Measurements from ENCODE around the gene SLC44A2. TPM values are rescaled to one million over a fixed set of nuclear protein-coding genes. Genes with fewer than 3 reads are reported as not detected.

SLC44A2 gene
- total and polyA plus RNA-seq, 2 donors (not counting 1 experiment from before 2014, with no cell fraction given): 91.3 to 173 TPM

GRCh38 chr19:10625762-10626138, 397 bp downstream of the SLC44A2 start:
- H2AFZ ChIP-seq (ENCODE audit: low read length): no peak overlapping the region
- peaks cover 5% of the 10 kb centered on the region for H3K36me3 ChIP-seq (ENCODE audit: control insufficient read depth, insufficient read depth, low read length)
- peaks cover 5% of the 10 kb centered on the region for H3K79me2 ChIP-seq (ENCODE audit: control insufficient read depth, insufficient read depth, low read length)
- H3K27me3 ChIP-seq (ENCODE audit: control insufficient read depth, insufficient read depth, low read length): no peaks in the 10 kb centered on the region
- H3K4me2 ChIP-seq (ENCODE audit: extremely low read depth, insufficient read depth, low read length): peak overlapping the region; percentile 91
- H4K20me1 ChIP-seq (ENCODE audit: control insufficient read depth, extremely low read depth, insufficient read depth, low read length): no peaks in the 10 kb centered on the region
- H3K9ac ChIP-seq (ENCODE audit: insufficient read depth, low read length): peak overlapping the region; percentile 67
- H3K9me3 ChIP-seq (ENCODE audit: control insufficient read depth, insufficient read depth, low read depth, low read length): no peaks in the 10 kb centered on the region
- TF ChIP-seq EZH2 (IDR thresholded peaks at IDR 0.05; ENCODE audit: low read length, missing control alignments) (no peak), CTCF (conservative IDR thresholded peaks at IDR 0.05 in 1 of 2, IDR thresholded peaks at IDR 0.05 in 1 of 2; ENCODE audit: low read depth in 1 of 2, low read length in 2 of 2) (no peak)
- H3K4me1 ChIP-seq (ENCODE audit: control insufficient read depth, extremely low read depth, insufficient read depth, low read length): peaks cover 7% of the 10 kb centered on the region
- peak overlapping the region; percentile 51 for H3K27ac ChIP-seq (ENCODE audit: insufficient read depth, low read length)
- no peak for DNase-seq (ENCODE audit: low read depth in 2 of 2)
- H3K4me3 ChIP-seq (replicated peaks in 1 of 4; ENCODE audit: control extremely low read depth in 1 of 4, insufficient read depth in 1 of 4, low read depth in 3 of 4, low read length in 4 of 4): peak overlapping the region; percentile 35 to 68 (median 44)

GRCh38 chr19:10631874-10632273, 6.5 kb downstream of the SLC44A2 start:
- H3K36me3 ChIP-seq (ENCODE audit: control insufficient read depth, insufficient read depth, low read length): peaks cover 22% of the 10 kb centered on the region

GRCh38 chr19:10634430-10634829, 9.1 kb downstream of the SLC44A2 start:
- H3K9me3 ChIP-seq (ENCODE audit: control insufficient read depth, insufficient read depth, low read depth, low read length): no peaks in the 10 kb centered on the region
- peaks cover 26% of the 10 kb centered on the region for H3K36me3 ChIP-seq (ENCODE audit: control insufficient read depth, insufficient read depth, low read length)
- TF ChIP-seq CTCF (conservative IDR thresholded peaks at IDR 0.05 in 1 of 2, IDR thresholded peaks at IDR 0.05 in 1 of 2; ENCODE audit: low read depth in 1 of 2, low read length in 2 of 2): no peak
- TF ChIP-seq EZH2 (IDR thresholded peaks at IDR 0.05; ENCODE audit: low read length, missing control alignments): no peak
- H4K20me1 ChIP-seq (ENCODE audit: control insufficient read depth, extremely low read depth, insufficient read depth, low read length): no peaks in the 10 kb centered on the region
- no peak overlapping the region for H2AFZ ChIP-seq (ENCODE audit: low read length)
- no peak overlapping the region for H3K4me2 ChIP-seq (ENCODE audit: extremely low read depth, insufficient read depth, low read length)
- DNase-seq (ENCODE audit: low read depth in 2 of 2): no peak
- H3K27ac ChIP-seq (ENCODE audit: insufficient read depth, low read length): no peak overlapping the region
- H3K4me1 ChIP-seq (ENCODE audit: control insufficient read depth, extremely low read depth, insufficient read depth, low read length): no peaks in the 10 kb centered on the region
- no peak overlapping the region for H3K4me3 ChIP-seq (replicated peaks in 1 of 4; ENCODE audit: control extremely low read depth in 1 of 4, insufficient read depth in 1 of 4, low read depth in 3 of 4, low read length in 4 of 4)
- no peaks in the 10 kb centered on the region for H3K79me2 ChIP-seq (ENCODE audit: control insufficient read depth, insufficient read depth, low read length)
- H3K27me3 ChIP-seq (ENCODE audit: control insufficient read depth, insufficient read depth, low read length): no peaks in the 10 kb centered on the region
- H3K9ac ChIP-seq (ENCODE audit: insufficient read depth, low read length): no peak overlapping the region

More at GRCh38 chr19:10631874-10632273, 6.5 kb downstream of the SLC44A2 start:
- H3K9ac ChIP-seq (ENCODE audit: insufficient read depth, low read length): no peak overlapping the region
- H4K20me1 ChIP-seq (ENCODE audit: control insufficient read depth, extremely low read depth, insufficient read depth, low read length): no peaks in the 10 kb centered on the region
- no peaks in the 10 kb centered on the region for H3K9me3 ChIP-seq (ENCODE audit: control insufficient read depth, insufficient read depth, low read depth, low read length)
- H3K27ac ChIP-seq (ENCODE audit: insufficient read depth, low read length): no peak overlapping the region
- no peak overlapping the region for H3K4me3 ChIP-seq (replicated peaks in 1 of 4; ENCODE audit: control extremely low read depth in 1 of 4, insufficient read depth in 1 of 4, low read depth in 3 of 4, low read length in 4 of 4)
- no peak overlapping the region for H3K4me2 ChIP-seq (ENCODE audit: extremely low read depth, insufficient read depth, low read length)
- H3K4me1 ChIP-seq (ENCODE audit: control insufficient read depth, extremely low read depth, insufficient read depth, low read length): no peaks in the 10 kb centered on the region
- no peaks in the 10 kb centered on the region for H3K79me2 ChIP-seq (ENCODE audit: control insufficient read depth, insufficient read depth, low read length)
- H2AFZ ChIP-seq (ENCODE audit: low read length): no peak overlapping the region
- H3K27me3 ChIP-seq (ENCODE audit: control insufficient read depth, insufficient read depth, low read length): no peaks in the 10 kb centered on the region
- no peak for DNase-seq (ENCODE audit: low read depth in 2 of 2)
- TF ChIP-seq EZH2 (IDR thresholded peaks at IDR 0.05; ENCODE audit: low read length, missing control alignments) (no peak), CTCF (conservative IDR thresholded peaks at IDR 0.05 in 1 of 2, IDR thresholded peaks at IDR 0.05 in 1 of 2; ENCODE audit: low read depth in 1 of 2, low read length in 2 of 2) (no peak)

All from fibroblast of lung (primary cell).